Right cardiac atrium (tissue), 5 donors: ENCODE measurements around the gene CDC37L1. TPM values are rescaled to one million over a fixed set of nuclear protein-coding genes. Genes with fewer than 3 reads are reported as not detected.
A peak's percentile ranks its signal among the peaks of the same experiment; 100 is the strongest.

Experiments used
- ATAC-seq, 2 donors: fragments of 200-7000 bp; cut with Tn5 transposase; one replicate each; pipeline versions ENCODE4 v1.8.0 to v1.9.1; 2020; ENCODE audit warnings: moderate library complexity in 2 of 2, mild to moderate bottlenecking in 1 of 2
- DNase-seq, 3 donors: peaks; one replicate each; pipeline ENCODE4 v3.0.0-alpha.2; 2020
- H3K27ac ChIP-seq: one replicate; pipeline ENCODE4 v1.5.1; 2013; ENCODE audit warnings: mild to moderate bottlenecking, low read length, control low read depth, moderate library complexity
- H3K27me3 ChIP-seq: one replicate; pipeline ENCODE4 v1.6.1; 2013; ENCODE audit not compliant: control insufficient read depth, insufficient read depth
- H3K4me1 ChIP-seq: one replicate; pipeline ENCODE4 v1.6.1; 2013; ENCODE audit warnings: low read length; ENCODE audit not compliant: control insufficient read depth, insufficient read depth
- H3K4me3 ChIP-seq: one replicate; pipeline ENCODE4 v1.5.1; 2013; ENCODE audit warnings: low read length, control low read depth
- H3K9me3 ChIP-seq: one replicate; pipeline ENCODE4 v1.6.1; 2013; ENCODE audit warnings: low read length; ENCODE audit not compliant: control insufficient read depth
- WGBS: extraction: QIAGEN DNeasy Blood & Tissue Kit; methylation state at CpG from one replicate; pipeline ENCODE4 v1.1.7; 2013; 5-methylcytosine and 5-hydroxymethylcytosine counted together
- intact Hi-C, 4 donors: fragments of 100-400 bp; cut with DNase I; formaldehyde crosslinking; loops; one replicate each; pipeline versions ENCODE4 v1.11.0 to v1.14.0; 2022 to 2023
- polyA plus RNA-seq: library from polyadenylated mRNA; stranded (reverse); fragments of 200-250 nt; gene quantifications from one replicate; pipeline ENCODE4 v1.2.3, GENCODE V29; 2013
- total RNA-seq, 4 donors: library from RNA; stranded (reverse); fragmentation: NEBNext Ultra II Directional; extraction: Animal tissue kit (Norgen Biotek cat#: 25700); gene quantifications; one replicate each; pipeline ENCODE4 v1.2.1, GENCODE V29; 2021
- donor health status: healthy with polysubstance abuse.
- donor health status: DM: no; HTN: yes; CAD: no.
- donor health status: DM: no; HTN: no; CAD: no.
- donor health status: DM: no; HTN: yes; CAD: no; lungs with severe emphysema.
- donor health status: DM: yes; HTN: yes; CAD: no.

The CDC37L1 gene
- total and polyA plus RNA-seq, 5 donors: 23.7 to 48.4 (median 41.2) TPM

GRCh38 chr9:4667681-4668080, 11.7 kb upstream of the CDC37L1 start:
- Histone ChIP-seq H3K9me3 (no peaks in the 10 kb centered on the region), H3K4me3 (no peak overlapping the region), H3K27ac (no peak overlapping the region), H3K27me3 (no peaks in the 10 kb centered on the region), H3K4me1 (peaks cover 4% of the 10 kb centered on the region)
- 100% methylated on average over 1 of the region's 1 CpG for WGBS
- DNase-seq: no peak
- no peak for ATAC-seq
- intact Hi-C loops: loop anchor here in 1 of 4 donors (10.0 kb wide), 1 partner anchor 67 kb away; no protein-coding TSS in a partner anchor

GRCh38 chr9:4668604-4669003, 10.8 kb upstream of the CDC37L1 start:
- DNase-seq (no peak), ATAC-seq (no peak)
- Histone ChIP-seq H3K27me3 (no peaks in the 10 kb centered on the region), H3K4me3 (no peak overlapping the region), H3K9me3 (no peaks in the 10 kb centered on the region), H3K4me1 (no peaks in the 10 kb centered on the region), H3K27ac (no peak overlapping the region)
- 68% methylated on average over 2 of the region's 2 CpGs for WGBS
- intact Hi-C loops: loop anchor here in 1 of 4 donors (10.0 kb wide), 1 partner anchor 66 kb away; no protein-coding TSS in a partner anchor

- H3K4me1 ChIP-seq: no peaks in the 10 kb centered on the region
- intact Hi-C loops: loop anchor here in 1 of 4 donors (10.0 kb wide), 1 partner anchor 65 kb away; no protein-coding TSS in a partner anchor
- ATAC-seq (no peak), DNase-seq (no peak)
- no peak overlapping the region for H3K4me3 ChIP-seq
- H3K9me3 ChIP-seq: no peaks in the 10 kb centered on the region
- no peaks in the 10 kb centered on the region for H3K27me3 ChIP-seq
- no peak overlapping the region for H3K27ac ChIP-seq
Measured at GRCh38 chr9:4669890-4670289, 9.5 kb upstream of the CDC37L1 start.

- 88% methylated on average over 3 of the region's 3 CpGs for WGBS
- ATAC-seq (no peak), DNase-seq (no peak)
- H3K4me1 ChIP-seq: no peaks in the 10 kb centered on the region
- no peak overlapping the region for H3K4me3 ChIP-seq
- intact Hi-C loops: no loop called here
- no peaks in the 10 kb centered on the region for H3K9me3 ChIP-seq
- no peaks in the 10 kb centered on the region for H3K27me3 ChIP-seq
- no peak overlapping the region for H3K27ac ChIP-seq
Measured at GRCh38 chr9:4670591-4670990, 8.8 kb upstream of the CDC37L1 start.

- no peaks in the 10 kb centered on the region for H3K4me1 ChIP-seq
- WGBS: 98% methylated on average over 1 of the region's 1 CpG
- H3K9me3 ChIP-seq: no peaks in the 10 kb centered on the region
- ATAC-seq: no peak
- no peaks in the 10 kb centered on the region for H3K27me3 ChIP-seq
- no peak overlapping the region for H3K4me3 ChIP-seq
- intact Hi-C loops: no loop called here
- no peak for DNase-seq
- no peak overlapping the region for H3K27ac ChIP-seq
Measured at GRCh38 chr9:4671737-4672136, 7.6 kb upstream of the CDC37L1 start.

- H3K9me3 ChIP-seq: no peaks in the 10 kb centered on the region
- H3K4me1 ChIP-seq: peaks cover 2% of the 10 kb centered on the region
- DNase-seq: no peak
- intact Hi-C loops: loop anchor here in 1 of 4 donors (5.0 kb wide), 1 partner anchor 68 kb away; the partner anchor contains the start of gene AK3
- no peak overlapping the region for H3K27ac ChIP-seq
- ATAC-seq: no peak
- H3K4me3 ChIP-seq: no peak overlapping the region
- H3K27me3 ChIP-seq: no peaks in the 10 kb centered on the region
Measured at GRCh38 chr9:4674783-4675182, 4.6 kb upstream of the CDC37L1 start.

GRCh38 chr9:4677392-4677791, 2.0 kb upstream of the CDC37L1 start:
- ATAC-seq: no peak
- Histone ChIP-seq H3K9me3 (no peaks in the 10 kb centered on the region), H3K4me3 (no peak overlapping the region), H3K4me1 (peaks cover 2% of the 10 kb centered on the region), H3K27me3 (no peaks in the 10 kb centered on the region), H3K27ac (no peak overlapping the region)
- DNase-seq: no peak
- intact Hi-C loops: loop anchor here in 1 of 4 donors (5.0 kb wide), 1 partner anchor 65 kb away; the partner anchor contains the start of gene AK3
- WGBS: 65% methylated on average over 3 of the region's 3 CpGs

- under 1% methylated on average over 16 of the region's 16 CpGs for WGBS
Measured at GRCh38 chr9:4678679-4679267, 596 bp upstream of the CDC37L1 start.

GRCh38 chr9:4680173-4680525, 780 bp downstream of the CDC37L1 start:
- intact Hi-C loops: no loop called here
- peak in 1 of 2 donors; percentile 31 for ATAC-seq
- H3K4me1 ChIP-seq: peaks cover 2% of the 10 kb centered on the region

More at GRCh38 chr9:4678679-4679267, 596 bp upstream of the CDC37L1 start:
- intact Hi-C loops: loop anchor here in 1 of 4 donors (5.0 kb wide), 1 partner anchor 64 kb away; the partner anchor contains the start of gene AK3
- H3K9me3 ChIP-seq: no peaks in the 10 kb centered on the region
- peak overlapping the region; percentile 98 for H3K27ac ChIP-seq
- peaks cover 2% of the 10 kb centered on the region for H3K4me1 ChIP-seq
- H3K27me3 ChIP-seq: no peaks in the 10 kb centered on the region
- DNase-seq (no peak), ATAC-seq (peak; percentile 2 to 17)
- H3K4me3 ChIP-seq: peak overlapping the region; percentile 88

GRCh38 chr9:4680750-4681149, 1.4 kb downstream of the CDC37L1 start:
- Histone ChIP-seq H3K27me3 (no peaks in the 10 kb centered on the region), H3K4me3 (peak overlapping the region; percentile 88), H3K9me3 (no peaks in the 10 kb centered on the region), H3K4me1 (peaks cover 2% of the 10 kb centered on the region), H3K27ac (no peak overlapping the region)
- DNase-seq (no peak), ATAC-seq (no peak)
- 28% methylated on average over 2 of the region's 2 CpGs for WGBS
- intact Hi-C loops: no loop called here

More at GRCh38 chr9:4680173-4680525, 780 bp downstream of the CDC37L1 start:
- peak overlapping the region; percentile 96 for H3K27ac ChIP-seq
- H3K9me3 ChIP-seq: no peaks in the 10 kb centered on the region
- H3K27me3 ChIP-seq: no peaks in the 10 kb centered on the region
- peak overlapping the region; percentile 88 for H3K4me3 ChIP-seq
- no peak for DNase-seq
- WGBS: 0% methylated on average over 10 of the region's 10 CpGs

- H3K27ac ChIP-seq: peak overlapping the region; percentile 68
- no peaks in the 10 kb centered on the region for H3K27me3 ChIP-seq
- H3K9me3 ChIP-seq: no peaks in the 10 kb centered on the region
- 61% methylated on average over 4 of the region's 4 CpGs for WGBS
- ATAC-seq: no peak
- DNase-seq: no peak
- peaks cover 7% of the 10 kb centered on the region for H3K4me1 ChIP-seq
- intact Hi-C loops: no loop called here
- no peak overlapping the region for H3K4me3 ChIP-seq
Measured at GRCh38 chr9:4684820-4685219, 5.5 kb downstream of the CDC37L1 start.
